ENCODE results near the gene SLC15A3.

- TF ChIP-seq EZH2 (IDR thresholded peaks at IDR 0.05; ENCODE audit: insufficient read depth, low read length) (no peak), CTCF (IDR thresholded peaks at IDR 0.05; ENCODE audit: insufficient read depth, low read depth, low read length) (no peak)
These were observed at the start of gene SLC15A3 for GRCh38 chr11:60951904-60952741.

Measured in astrocyte (in vitro differentiated cells and primary cell).